OCI-LY7 (cell line): ENCODE measurements around the gene SARDH. TPM values are rescaled to one million over a fixed set of nuclear protein-coding genes. Genes with fewer than 3 reads are reported as not detected.

Experiments
- BruUV-seq: library from RNA; stranded (reverse); fragments of 400-500 nt; replicated peaks from 2 replicates; lab custom pipeline; 2021; lab: Mats Ljungman, UMichigan
- CTCF ChIA-PET: fragments of 300-600 bp; sonication (Branson Sonifier 250); formaldehyde crosslinking; loops from one replicate; lab custom pipeline; 2022; ENCODE audit warnings: antibody characterized with exemption; ENCODE audit not compliant: unreplicated experiment; lab: Charles Lee
- POLR2A ChIA-PET: fragments of 300-600 bp; sonication (Branson Sonifier 250); formaldehyde crosslinking; loops from one replicate; lab custom pipeline; 2022; ENCODE audit warnings: antibody characterized with exemption; lab: Charles Lee
- DNase-seq: peaks from one replicate; pipeline ENCODE4 v3.0.0-alpha.2; 2015; ENCODE audit warnings: low spot score
- H2AFZ ChIP-seq: fragments of 200-600 bp; sonication (generic), shearing (Covaris generic); 2 replicates; pipeline ENCODE4 v1.6.1; 2014; ENCODE audit warnings: mild to moderate bottlenecking, antibody characterized with exemption, low read length, moderate library complexity
- H3K27ac ChIP-seq: fragments of 200-600 bp; sonication (generic); 2 replicates; pipeline ENCODE4 v1.5.1; 2014; ENCODE audit warnings: mixed run types, low read depth, mild to moderate bottlenecking, moderate library complexity, low read length, inconsistent platforms; ENCODE audit not compliant: poor library complexity, severe bottlenecking
- H3K36me3 ChIP-seq: fragments of 200-600 bp; sonication (generic); 2 replicates; pipeline ENCODE4 v1.6.1; 2014; ENCODE audit warnings: mild to moderate bottlenecking, antibody characterized with exemption, low read length, moderate library complexity, mixed read lengths; ENCODE audit not compliant: insufficient read depth
- H3K4me1 ChIP-seq: fragments of 200-600 bp; sonication (generic); 2 replicates; pipeline ENCODE4 v1.5.1; 2014; ENCODE audit warnings: mild to moderate bottlenecking, low read length; ENCODE audit not compliant: insufficient read depth, poor library complexity, severe bottlenecking
- H3K4me2 ChIP-seq: fragments of 200-600 bp; sonication (generic); 2 replicates; pipeline ENCODE4 v1.6.1; 2014; ENCODE audit warnings: mild to moderate bottlenecking, low read length
- H3K4me3 ChIP-seq: fragments of 200-600 bp; sonication (generic); 2 replicates; pipeline ENCODE4 v1.5.1; 2014; ENCODE audit warnings: mild to moderate bottlenecking, low read depth, low read length; ENCODE audit not compliant: poor library complexity, severe bottlenecking
- H3K79me2 ChIP-seq: fragments of 200-600 bp; sonication (generic); 2 replicates; pipeline ENCODE4 v1.6.1; 2016; ENCODE audit warnings: low read depth, mild to moderate bottlenecking, low read length, moderate library complexity, mixed read lengths; ENCODE audit not compliant: insufficient read depth
- H3K9me2 ChIP-seq: fragments of 200-600 bp; sonication (generic); 2 replicates; pipeline ENCODE4 v1.6.1; 2016; ENCODE audit warnings: mild to moderate bottlenecking, low read length, mixed read lengths; ENCODE audit not compliant: insufficient read depth
- H3K9me3 ChIP-seq: fragments of 200-600 bp; sonication (generic); 2 replicates; pipeline ENCODE4 v1.6.1; 2014; ENCODE audit warnings: mild to moderate bottlenecking, mixed run types, low read length, mixed read lengths
- H4K20me1 ChIP-seq: fragments of 200-600 bp; sonication (generic); 2 replicates; pipeline ENCODE4 v1.6.1; 2014; ENCODE audit warnings: mild to moderate bottlenecking, antibody characterized with exemption, low read length, moderate library complexity, mixed read lengths; ENCODE audit not compliant: insufficient read depth
- CTCF ChIP-seq: fragments of 200-600 bp; sonication (generic); conservative IDR thresholded peaks from 2 replicates; pipeline ENCODE4 v1.5.1; 2014; ENCODE audit warnings: mild to moderate bottlenecking, antibody characterized with exemption, low read length, moderate library complexity, mixed read lengths
- EZH2phosphoT487 ChIP-seq: fragments of 200-600 bp; sonication (generic); IDR thresholded peaks from 2 replicates; pipeline ENCODE4 v1.6.1; 2018; ENCODE audit warnings: low read depth, borderline replicate concordance, mild to moderate bottlenecking, mixed run types, antibody characterized with exemption, low read length, moderate library complexity, mixed read lengths
- intact Hi-C: fragments of 100-400 bp; cut with micrococcal nuclease; formaldehyde crosslinking; loops from one replicate; pipeline ENCODE4 v1.10.0; 2022; ENCODE audit not compliant: unreplicated experiment
- total RNA-seq, 2 experiments: library from RNA; depleted of rRNA in 1 of 2; stranded (reverse); fragments of >200 nt in 1 of 2; shearing (Covaris generic) in 1 of 2; gene quantifications; 2 replicates each; pipeline ENCODE4 v1.2.3, GENCODE V29; 2014 to 2022

Gene SARDH
- total RNA-seq, 2 experiments from 2014 or later: 42.8 to 60.8 TPM

DNA sequence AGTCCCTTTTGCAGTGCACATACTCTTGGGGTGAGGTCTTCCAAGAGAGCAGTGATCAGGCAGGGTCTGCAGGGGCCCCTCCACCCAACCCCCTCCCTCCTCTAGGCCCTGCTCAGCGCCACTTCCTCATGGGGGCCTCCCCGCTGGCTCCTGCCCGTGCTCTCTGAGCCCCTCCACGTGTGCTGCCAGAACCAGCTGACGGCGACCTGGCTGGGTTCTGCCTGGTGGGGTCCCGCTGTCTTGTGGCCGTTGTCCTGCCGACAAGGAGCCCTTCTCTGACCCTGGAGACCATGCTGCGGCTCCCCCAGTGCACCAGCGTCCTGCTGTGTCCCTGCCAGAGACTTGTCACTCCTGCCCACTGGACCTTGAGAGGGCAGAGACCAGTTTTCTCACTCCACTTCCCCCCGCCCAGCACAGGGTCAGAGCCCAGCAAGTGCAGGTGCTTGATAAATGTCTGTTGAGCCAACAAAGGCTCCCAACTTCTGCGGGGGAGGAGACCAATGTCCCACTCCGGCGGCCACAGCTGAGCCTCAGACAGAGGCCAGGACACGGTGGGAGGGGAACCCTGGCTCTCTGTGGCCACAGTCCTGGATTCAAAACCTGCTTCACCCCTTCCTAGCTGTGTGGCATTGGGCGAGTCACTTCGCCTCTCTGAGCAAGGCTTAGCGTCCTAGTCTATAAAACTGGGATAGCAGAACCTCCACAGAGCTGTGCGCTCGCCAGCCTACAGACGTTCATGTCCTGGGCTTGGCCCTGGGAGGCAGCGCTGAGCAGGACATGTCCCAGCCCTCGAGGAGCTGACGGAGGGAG, 24.8 kb downstream of the SARDH start:
- Histone ChIP-seq H4K20me1 (no peaks in the 10 kb centered on the region), H3K9me2 (no peaks in the 10 kb centered on the region), H3K4me3 (no peak overlapping the region), H3K27ac (no peak overlapping the region), H3K79me2 (no peaks in the 10 kb centered on the region), H2AFZ (0 out of 2 replicates have a peak overlapping the region, but pooled peaks have one; percentile 28), H3K4me1 (peaks cover 43% of the 10 kb centered on the region), H3K36me3 (no peaks in the 10 kb centered on the region), H3K9me3 (no peaks in the 10 kb centered on the region), H3K4me2 (peak overlapping the region; percentile 34)
- CTCF ChIA-PET: interaction anchor here (0.6 kb wide), 1 partner anchor 21 kb away, joined by 3 read pairs; no protein-coding TSS in a partner anchor
- POLR2A ChIA-PET: no interaction called here
- intact Hi-C loops: no loop called here
- peak; percentile 29 for DNase-seq
- BruUV-seq: no TSS peak
- TF ChIP-seq EZH2phosphoT487: no peak
- no peak for TF ChIP-seq CTCF

DNA sequence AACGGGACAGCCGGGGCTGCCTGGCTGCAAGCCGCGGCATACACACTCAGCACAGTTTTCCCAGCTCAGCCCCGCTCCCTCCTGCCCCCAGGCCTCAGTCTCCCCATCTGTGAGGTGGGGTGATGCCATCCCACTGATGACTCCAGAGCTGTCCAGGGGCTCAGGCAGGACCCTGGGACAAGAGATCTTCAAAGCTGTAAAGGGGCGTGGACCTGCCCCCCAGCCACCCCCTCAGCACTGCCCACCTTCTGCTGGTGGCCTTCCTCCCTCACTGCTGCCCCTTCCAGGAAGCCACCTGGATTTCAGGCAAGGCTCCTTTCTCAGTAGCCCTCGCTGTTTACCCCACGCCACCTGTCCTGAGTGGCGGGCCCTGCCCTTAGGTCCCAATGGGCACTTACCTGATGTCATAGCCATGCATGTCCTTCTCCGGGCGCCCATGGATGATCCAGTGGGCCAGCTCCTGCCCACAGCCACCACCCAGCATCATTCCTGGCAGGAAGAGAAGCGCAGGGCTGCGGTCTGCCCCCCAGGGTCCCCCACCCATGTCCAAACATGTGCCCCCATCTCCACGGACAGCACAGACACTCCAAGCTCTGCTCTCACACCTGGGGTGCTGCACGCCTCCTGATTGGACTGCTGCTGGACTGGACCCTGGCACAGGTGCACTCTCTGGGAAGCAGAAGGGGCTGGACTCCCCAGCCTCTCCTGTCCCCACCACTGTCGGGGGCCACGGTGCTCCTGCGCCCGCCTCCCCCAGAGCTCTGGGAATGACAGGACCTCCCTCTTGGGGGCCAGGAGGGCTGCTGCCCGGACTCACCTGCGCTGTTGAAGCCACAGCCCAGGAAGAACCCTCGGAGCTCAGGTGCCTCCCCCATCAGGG, 25.7 kb downstream of the SARDH start:
- H3K4me1 ChIP-seq: peaks cover 52% of the 10 kb centered on the region
- H3K4me2 ChIP-seq: peak overlapping the region; percentile 34
- CTCF ChIA-PET: interaction anchor here (0.6 kb wide), 1 partner anchor 20 kb away, joined by 3 read pairs; no protein-coding TSS in a partner anchor

More for the DNA sequence above, 25.7 kb downstream of the SARDH start:
- Histone ChIP-seq H3K27ac (no peak overlapping the region), H3K9me2 (no peaks in the 10 kb centered on the region), H3K36me3 (no peaks in the 10 kb centered on the region), H3K4me3 (no peak overlapping the region), H4K20me1 (no peaks in the 10 kb centered on the region), H3K9me3 (no peaks in the 10 kb centered on the region), H2AFZ (0 out of 2 replicates have a peak overlapping the region, but pooled peaks have one; percentile 28), H3K79me2 (no peaks in the 10 kb centered on the region)
- intact Hi-C loops: no loop called here
- no TSS peak for BruUV-seq
- no peak for DNase-seq
- no peak for TF ChIP-seq CTCF
- no peak for TF ChIP-seq EZH2phosphoT487
- POLR2A ChIA-PET: interaction anchor here (0.6 kb wide), 1 partner anchor 11 kb away, joined by 3 read pairs; no protein-coding TSS in a partner anchor
